Kidney epithelial cell (primary cell): ENCODE data around the gene TC2N. TPM values are rescaled to one million over a fixed set of nuclear protein-coding genes. Genes with fewer than 3 reads are reported as not detected.
"Not testable (repeated sequence)": the region's sequence is repeated elsewhere in the genome, so short reads cannot be mapped to it uniquely, and the experiment has no call there.

Experiments used
- DNase-seq: peaks from one replicate; pipeline ENCODE4 v3.0.0-alpha.2; 2010; ENCODE audit warnings: low read depth
- H3K27me3 ChIP-seq: 2 replicates; pipeline ENCODE4 v1.6.0; 2011; ENCODE audit warnings: low read length; ENCODE audit not compliant: control insufficient read depth, insufficient read depth
- H3K36me3 ChIP-seq: 2 replicates; pipeline ENCODE4 v1.5.1; 2011; ENCODE audit warnings: low read length; ENCODE audit not compliant: control insufficient read depth, insufficient read depth
- H3K4me3 ChIP-seq: 2 replicates; pipeline ENCODE4 v1.5.1; 2011; ENCODE audit warnings: low read depth, mild to moderate bottlenecking, control low read depth, low read length
- CTCF ChIP-seq: IDR thresholded peaks from 2 replicates; pipeline ENCODE4 v1.5.1; 2011; ENCODE audit warnings: mild to moderate bottlenecking, moderate library complexity, low read length, control low read depth, inconsistent platforms; ENCODE audit not compliant: insufficient read depth, poor library complexity, severe bottlenecking
- total RNA-seq: library from RNA; depleted of rRNA; stranded (reverse); fragments of >200 nt; gene quantifications from 2 replicates; pipeline ENCODE4 v1.2.3, GENCODE V29; 2015

TC2N gene
- total RNA-seq, 1 donor from 2014 or later: 9.6 TPM

DNA sequence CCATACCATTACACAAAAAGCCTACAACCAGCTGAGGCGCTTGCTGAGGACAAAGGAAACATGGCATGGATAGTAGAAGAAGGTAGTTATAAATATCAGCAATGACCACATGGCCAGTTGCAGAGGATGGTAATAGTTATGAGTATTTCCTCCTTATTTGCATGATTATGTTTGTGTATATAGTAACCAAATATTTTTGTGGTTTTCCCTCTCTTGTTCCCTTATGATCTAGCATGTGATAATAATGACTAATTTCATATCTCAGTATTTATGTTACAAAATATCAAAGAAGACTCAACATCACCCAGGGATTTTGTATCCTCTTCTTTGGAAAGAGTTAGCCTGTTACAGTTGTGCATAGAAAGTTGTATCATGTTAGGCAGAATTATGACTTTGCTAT lies 122.0 kb downstream of the TC2N start:
- no peaks in the 10 kb centered on the region for H3K36me3 ChIP-seq
- DNase-seq: no peak
- H3K27me3 ChIP-seq: no peaks in the 10 kb centered on the region
- H3K4me3 ChIP-seq: no peak overlapping the region
- no peak for TF ChIP-seq CTCF

- no peak for TF ChIP-seq CTCF
- Histone ChIP-seq H3K4me3 (no peak overlapping the region), H3K27me3 (no peaks in the 10 kb centered on the region), H3K36me3 (no peaks in the 10 kb centered on the region)
- no peak for DNase-seq
Measured at GRCh38 chr14:91744068-91744480, 123.3 kb downstream of the TC2N start.

GRCh38 chr14:91743305-91743653 lies 124.1 kb downstream of the TC2N start:
- Histone ChIP-seq H3K4me3 (no peak overlapping the region), H3K27me3 (no peaks in the 10 kb centered on the region), H3K36me3 (no peaks in the 10 kb centered on the region)
- DNase-seq: no peak
- no peak for TF ChIP-seq CTCF

DNA sequence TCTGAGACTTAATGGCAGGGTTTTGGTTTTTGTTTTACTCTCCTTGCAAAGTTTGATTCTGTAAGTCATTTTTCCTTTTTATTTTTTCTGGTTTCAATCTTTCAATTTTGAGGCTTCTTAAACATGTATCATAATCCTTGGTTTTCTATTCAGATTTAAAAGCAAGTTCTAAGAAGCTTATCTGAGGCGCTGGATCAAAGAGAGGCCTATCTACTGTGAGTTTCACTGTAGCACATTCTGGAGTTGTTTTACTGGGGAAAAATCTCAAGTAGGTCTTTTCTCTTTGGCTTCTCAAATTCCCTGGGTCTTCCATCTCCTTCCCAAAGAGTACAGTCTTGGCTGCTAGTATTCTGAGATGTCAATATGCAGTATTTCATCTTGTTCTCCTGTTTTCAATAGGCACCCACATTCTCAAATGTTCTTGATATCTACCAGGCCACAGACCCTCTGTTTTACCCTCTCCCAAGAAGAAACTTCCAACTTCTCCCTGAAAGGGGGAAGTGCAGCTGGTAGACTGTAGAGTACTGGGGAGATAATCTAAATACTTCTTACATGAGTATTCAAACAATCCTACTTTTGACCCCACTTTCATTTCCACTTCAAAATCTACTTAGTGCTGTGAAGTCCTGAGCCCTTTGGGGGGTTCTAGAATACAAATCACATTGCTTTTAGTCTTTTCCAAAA lies 124.6 kb downstream of the TC2N start:
- no peak for DNase-seq
- Histone ChIP-seq H3K36me3 (no peaks in the 10 kb centered on the region), H3K27me3 (no peaks in the 10 kb centered on the region), H3K4me3 (no peak overlapping the region)
- no peak for TF ChIP-seq CTCF

DNA sequence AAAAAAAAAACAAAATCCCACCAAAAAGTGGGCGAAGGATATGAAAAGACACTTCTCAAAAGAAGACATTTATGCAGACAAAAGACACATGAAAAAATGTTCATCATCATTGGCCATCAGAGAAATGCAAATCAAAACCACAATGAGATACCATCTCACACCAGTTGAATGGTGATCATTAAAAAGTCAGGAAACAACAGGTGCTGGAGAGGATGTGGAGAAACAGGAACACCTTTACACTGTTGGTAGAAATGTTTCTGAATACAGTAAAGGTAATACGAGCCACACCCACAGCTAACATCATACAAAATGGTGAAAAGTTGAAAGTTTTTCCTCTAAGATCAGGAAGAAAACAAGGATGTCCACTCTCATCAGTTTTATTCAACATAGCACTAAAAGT lies 127.5 kb downstream of the TC2N start:
- not testable (repeated sequence) for H3K27me3 ChIP-seq, DNase-seq, H3K4me3 ChIP-seq, H3K36me3 ChIP-seq

DNA sequence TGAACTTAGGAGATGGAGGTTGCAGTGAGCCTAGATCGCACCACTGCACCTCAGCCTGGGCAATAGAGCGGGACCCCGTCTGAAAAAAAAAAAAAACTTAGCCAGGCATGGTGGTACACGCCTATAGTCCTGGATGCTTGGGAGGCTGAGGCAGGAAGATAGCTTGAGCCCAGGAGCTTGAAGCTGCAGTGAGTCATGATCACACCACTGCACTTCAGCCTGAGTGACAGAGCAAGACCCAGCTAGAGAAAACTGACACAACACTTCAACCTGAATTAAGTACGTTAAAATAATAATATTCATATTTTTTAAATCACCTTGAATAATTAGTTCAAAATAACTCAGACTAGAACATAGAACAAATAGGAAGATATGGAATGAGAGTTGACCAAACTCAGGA lies 129.7 kb downstream of the TC2N start:
- no peak for TF ChIP-seq CTCF
- no peak overlapping the region for H3K4me3 ChIP-seq
- no peaks in the 10 kb centered on the region for H3K27me3 ChIP-seq
- no peak for DNase-seq
- H3K36me3 ChIP-seq: no peaks in the 10 kb centered on the region
